LoVo (cell line): ENCODE measurements around the gene SUN5.

Source experiments
- DNase-seq: peaks from one replicate; pipeline ENCODE4 v3.0.0-alpha.2; 2016; ENCODE audit warnings: low spot score

SUN5 gene

DNA sequence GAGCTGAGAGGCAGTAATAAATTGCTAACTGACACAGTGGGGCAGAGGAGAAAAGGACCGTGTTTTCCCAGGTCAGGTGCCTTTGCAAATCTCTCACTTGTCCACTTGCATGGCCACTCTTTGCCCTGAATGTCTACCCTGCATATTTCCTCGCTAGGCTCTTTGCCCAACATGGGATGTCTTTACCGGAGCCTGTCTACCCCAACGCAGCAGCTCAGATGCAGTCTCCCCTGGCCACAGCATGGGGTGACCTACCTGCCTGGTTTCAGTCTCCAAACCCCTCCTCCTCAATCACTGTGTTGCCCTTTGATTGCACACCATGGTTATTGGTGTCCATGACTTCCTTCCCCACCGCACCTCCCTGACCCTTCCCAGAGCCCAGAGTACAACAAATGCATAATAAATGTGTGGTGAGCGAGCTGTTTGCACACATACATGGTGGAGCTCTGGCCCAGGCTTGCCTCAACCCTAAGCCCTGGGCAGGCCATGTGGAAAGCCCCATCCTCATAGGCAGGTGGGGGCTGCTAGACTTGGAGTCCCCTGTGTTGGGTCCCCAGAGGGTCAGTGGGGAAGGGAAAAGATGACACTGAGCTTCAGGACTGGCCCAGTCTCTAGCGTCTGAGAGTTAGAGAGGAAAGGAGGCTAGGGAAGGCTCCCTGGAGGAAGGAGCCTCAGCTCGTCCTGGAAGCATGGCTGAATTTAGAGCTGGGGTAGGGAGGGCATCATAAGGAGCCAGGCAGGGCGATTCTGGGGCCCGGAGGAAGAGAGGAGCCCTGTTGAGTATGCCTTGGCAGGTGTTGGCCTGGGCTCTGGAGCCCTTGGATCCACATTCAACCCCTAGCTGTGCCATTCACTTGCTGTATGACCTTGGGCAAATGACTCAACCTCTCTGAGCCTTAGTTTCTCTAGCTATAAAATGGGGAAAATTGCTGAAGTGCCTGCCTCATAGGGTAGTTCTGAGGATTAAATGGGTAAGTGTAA, 22.8 kb upstream of the SUN5 start:
- DNase-seq: no peak

DNA sequence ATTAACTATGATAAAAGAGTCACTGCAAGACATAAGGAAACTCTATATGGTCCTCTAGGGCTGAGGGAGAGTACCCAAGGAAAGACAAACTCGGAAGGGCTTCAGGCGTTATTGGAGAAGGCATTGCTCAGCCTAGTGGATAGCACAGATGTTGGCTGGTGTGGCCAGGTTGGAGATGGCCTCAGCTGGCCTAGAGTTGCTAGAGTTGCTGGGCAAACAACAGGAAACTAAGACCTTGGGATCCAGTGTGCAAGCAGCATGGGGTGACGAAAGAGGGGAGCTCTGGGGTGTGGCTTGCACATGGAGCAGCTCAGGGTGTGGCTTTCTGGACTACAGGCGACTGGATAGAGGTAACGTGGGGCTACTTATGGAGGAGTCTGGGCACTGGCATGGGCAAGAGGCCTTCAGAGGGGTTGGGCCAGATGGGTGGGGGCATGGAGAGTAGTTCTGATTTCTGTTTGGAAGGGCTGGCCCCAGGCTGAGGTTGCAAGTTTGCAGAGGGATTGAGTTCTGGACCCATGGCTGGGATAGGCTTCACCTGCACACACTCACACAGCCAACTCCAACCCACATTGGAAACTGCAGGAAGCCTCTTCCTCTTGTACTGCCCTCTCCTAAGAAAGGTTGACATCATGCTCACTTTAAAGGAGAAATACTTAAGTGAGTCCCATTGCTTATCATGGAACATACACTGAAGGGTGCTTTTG, 22.0 kb upstream of the SUN5 start:
- DNase-seq: no peak

DNA sequence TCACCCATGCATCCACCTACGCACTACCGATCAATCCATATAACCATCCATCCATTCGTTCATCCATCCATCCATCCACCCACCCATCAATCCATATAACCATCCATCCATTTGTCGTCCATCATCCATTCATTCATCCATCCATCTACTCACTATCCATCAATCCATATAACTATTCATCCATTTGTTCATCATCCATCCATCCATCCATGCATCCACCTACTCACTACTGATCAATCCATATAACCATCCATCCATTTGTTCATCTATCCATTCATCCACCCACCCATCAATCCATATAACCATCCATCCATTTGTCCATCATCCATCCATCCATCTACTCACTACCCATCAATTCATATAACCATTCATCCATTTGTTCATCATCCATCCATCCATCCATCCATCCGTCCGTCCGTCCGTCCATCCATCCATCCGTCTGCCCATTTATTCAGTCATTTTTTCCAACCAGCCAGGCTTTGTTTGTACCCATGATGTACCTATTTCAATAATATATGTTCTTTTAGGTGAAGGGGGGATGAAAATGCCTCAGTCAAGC, 21.2 kb upstream of the SUN5 start:
- DNase-seq: no peak

DNA sequence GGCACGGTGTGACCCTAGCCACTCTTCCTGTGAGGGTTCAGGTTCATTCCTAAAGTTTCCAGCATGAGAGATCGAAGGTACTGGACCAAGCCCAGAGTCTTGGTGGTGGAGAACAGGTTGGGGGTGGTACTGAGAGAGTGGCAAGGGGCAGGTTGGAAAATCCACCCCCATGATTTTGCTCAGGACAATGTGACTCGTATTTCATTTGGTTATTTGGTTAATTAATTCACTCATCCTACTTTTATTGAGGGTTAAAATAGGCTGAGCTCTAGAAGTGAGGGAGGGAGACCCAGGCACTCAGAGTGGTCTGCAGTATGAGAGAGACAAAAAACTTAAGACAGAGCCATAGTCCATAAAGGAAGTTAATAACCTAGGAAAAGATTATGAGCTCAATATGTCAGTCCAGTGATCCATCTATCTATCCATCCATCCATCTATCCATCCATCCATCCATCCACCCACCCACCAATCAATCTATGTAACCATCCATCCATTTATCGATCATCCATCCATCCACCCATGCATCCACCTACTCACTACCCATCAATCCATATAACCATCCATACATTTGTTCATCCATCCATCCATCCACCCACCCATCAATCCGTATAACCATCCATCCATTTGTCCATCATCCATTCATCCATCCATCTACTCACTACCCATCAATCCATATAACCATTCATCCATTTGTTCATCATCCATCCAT, 20.5 kb upstream of the SUN5 start:
- DNase-seq: no peak

DNA sequence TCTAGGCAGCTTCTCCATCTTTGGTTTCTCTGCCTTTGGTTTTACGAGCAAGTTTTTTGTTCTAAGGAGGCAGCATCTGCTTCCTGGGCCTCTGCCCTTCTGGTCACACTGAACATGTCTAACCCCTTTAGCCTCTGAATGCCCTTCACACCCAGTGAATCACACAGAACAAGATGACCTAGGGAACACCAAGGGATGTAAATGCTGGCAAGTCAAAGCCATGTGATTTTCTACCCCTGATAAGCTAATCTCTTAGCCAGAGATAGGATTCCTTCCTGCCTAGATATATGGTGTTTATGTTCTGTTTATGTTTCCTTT, 20.0 kb upstream of the SUN5 start:
- no peak for DNase-seq

DNA sequence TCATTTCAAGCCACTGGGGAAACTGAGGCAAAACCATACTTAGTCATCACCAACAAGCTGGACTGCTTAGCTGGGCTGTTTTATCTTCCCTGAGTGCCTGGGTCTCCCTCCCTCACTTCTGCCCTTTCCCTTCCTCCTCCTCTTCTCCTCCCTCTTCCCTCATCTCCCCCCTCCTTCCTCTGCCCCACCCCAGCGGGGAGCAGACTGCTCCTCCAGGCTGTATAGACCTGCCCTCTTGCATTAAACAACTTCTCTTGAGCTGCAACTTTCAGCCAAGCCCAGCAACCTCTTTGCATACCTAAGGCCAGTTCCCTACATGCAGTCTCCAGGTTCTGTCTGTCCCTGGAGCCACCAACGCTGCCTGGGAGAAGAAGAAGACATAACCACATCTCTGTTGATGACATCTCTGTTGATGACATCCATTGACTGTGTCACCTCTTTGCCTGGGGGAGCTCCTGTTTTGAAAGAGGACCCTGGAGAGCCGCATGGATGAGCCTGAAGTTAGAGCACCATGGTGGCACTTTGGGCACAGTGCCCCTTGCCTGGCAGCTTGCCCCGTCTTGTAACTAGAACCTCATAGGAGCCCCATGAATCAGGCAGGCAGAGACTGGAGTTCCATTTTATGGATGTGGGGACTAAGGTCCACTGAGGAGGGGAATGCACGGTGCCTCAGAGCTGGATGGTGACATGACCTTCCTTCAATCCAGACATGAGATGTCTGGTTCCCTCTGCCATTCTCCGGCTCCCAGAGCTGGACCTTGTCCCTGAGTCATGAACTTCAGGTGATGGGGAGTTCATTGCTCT, 19.4 kb upstream of the SUN5 start:
- no peak for DNase-seq

DNA sequence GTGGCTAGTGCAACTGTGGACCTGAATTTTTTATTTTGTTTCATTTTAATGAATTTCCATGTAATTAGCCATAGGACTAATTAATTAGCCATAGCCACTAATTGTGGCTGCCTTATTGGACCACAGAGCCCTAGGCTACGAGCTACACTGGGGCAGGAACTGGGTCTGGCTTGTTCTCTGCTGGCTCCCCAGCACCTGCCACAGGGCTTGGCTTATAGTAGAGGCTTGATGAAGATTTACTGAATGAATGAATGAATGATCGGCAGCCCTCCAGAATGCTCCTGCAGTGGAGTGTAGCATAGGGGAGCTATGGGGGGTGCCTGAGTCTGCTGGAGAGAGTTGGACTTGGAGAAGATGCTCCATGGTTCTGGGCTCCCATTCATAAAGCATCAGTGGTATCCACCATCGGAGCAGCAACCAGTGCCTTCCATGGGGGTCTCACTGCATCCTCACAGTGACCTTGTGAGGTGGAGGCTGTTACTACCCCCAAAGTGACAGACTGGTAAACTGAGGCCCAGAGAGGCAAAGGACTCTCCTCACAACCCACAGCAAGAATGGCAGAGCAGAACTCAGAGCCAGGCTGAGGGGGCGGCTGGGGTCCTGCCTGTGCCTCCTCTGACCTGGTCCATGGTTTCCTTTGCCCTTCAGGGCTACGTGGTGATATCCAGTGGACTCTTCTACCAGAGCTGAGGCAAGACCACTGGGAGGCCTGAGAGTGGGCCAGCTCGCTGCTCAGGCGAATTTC, 18.6 kb upstream of the SUN5 start:
- no peak for DNase-seq

DNA sequence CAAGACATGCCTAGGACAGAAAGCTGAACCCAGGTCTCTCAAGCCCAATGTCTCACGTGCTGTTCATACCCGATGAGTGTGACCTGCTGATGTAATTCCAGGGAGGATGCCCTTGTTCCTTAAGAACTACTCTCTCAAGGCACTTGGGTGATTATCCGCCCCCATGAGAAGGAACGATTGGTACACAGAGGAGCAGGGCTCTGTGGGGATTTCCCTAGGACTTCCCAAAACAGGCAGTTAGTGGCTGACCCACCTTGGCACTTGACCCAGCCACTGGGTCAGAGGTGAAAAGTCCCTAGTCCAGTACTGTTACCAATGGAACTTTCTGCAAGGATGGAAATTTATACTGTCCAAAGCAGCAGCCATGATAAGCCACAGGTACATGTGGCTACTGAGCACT, 18.1 kb upstream of the SUN5 start:
- no peak for DNase-seq

DNA sequence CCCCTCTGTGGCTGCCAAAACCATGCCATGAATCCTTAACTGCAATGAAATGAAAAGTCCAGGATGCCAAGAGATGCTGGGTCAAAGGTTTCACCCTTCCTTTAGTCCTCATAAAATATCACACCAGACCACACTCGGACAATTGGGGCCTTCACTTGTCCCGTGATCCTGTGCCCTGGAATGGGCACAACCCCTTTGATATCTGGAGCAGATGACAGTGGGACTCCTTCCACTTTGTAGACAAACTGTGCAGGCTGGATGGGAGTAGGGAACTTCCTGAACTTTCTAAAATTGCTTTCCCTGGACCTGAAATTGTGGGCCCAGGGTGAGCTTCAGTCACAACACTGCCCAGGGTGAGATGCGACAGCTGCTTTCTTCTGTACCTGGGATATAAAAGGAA, 17.6 kb upstream of the SUN5 start:
- DNase-seq: no peak

DNA sequence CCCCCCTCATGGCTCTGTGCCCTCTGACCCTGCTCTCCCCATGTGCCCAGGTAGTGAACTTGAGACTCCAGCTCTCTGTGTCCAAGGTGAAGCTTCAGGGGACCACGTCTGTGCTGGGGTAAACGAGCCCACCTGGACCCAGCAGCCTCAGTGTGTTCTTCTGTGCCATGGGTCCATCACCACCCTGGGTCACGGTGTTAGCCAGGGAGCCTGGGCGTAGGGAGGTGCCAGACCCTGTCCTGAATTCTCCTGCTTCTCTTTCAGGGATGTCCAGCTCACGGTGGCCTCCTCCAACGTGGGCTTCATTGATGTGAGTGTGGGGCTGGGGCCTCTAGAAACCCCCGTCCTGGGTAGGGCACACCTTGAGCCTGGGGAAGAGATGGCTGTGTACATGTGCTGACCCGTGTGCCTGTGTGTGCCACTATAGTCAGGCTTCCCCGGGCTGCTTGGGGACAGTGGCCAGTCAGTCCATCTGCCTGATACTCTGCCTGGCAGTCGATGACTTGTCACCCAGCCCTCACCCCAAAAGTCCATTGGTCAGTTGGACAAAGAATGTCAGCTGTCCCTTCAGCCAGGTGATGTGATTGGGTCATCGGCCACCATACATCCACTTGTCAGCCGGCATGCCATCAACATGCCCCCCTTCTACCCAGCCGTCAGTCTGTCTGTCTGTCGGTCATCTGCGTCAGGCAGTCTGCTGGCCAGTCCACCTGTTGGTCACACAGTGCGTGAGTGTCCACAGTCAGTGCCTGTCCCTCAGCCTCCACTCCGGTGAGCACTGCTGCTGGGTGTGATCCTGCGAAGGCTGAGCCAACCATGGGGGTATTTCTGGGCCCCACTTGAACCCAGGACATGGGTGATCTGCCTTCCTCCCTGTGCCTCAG, 16.3 kb upstream of the SUN5 start:
- DNase-seq: no peak

DNA sequence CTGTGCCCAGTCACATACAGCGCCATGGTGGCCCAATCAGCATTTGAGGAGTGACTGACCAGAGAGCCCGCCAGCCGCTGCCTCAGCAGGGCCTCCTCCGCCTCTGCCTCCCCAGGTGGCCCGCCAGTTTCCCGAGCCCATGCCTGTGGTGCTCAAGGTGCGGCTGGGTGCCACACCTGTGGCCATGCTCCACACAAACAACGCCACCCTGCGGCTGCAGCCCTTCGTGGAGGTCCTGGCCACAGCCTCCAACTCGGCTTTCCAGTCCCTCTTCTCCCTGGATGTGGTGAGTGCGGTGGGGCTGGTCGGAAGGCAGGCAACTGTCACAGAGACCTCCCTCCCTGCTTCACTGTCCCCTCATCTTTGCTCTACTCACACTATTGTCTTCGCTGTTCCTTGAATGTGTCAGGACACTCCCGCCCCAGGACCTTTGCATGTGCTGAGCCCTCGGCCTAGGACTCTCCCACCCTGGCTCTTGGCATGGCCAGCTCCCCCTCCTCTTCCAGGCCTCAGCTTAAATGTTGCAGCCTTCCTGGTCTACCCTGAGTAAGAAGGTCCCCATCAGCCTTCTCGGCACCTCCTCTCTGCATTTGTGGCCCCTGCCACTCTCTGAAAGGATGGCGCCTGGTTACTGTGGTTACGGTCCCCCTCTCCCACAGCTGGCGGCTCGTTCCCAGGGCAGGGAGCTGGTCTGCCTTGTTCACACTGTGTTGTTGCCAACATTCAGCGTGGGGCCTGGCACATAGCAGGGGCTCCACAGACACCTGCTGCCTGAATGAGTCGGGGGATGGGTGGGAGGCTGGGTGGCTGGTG, 15.4 kb upstream of the SUN5 start:
- DNase-seq: no peak

DNA sequence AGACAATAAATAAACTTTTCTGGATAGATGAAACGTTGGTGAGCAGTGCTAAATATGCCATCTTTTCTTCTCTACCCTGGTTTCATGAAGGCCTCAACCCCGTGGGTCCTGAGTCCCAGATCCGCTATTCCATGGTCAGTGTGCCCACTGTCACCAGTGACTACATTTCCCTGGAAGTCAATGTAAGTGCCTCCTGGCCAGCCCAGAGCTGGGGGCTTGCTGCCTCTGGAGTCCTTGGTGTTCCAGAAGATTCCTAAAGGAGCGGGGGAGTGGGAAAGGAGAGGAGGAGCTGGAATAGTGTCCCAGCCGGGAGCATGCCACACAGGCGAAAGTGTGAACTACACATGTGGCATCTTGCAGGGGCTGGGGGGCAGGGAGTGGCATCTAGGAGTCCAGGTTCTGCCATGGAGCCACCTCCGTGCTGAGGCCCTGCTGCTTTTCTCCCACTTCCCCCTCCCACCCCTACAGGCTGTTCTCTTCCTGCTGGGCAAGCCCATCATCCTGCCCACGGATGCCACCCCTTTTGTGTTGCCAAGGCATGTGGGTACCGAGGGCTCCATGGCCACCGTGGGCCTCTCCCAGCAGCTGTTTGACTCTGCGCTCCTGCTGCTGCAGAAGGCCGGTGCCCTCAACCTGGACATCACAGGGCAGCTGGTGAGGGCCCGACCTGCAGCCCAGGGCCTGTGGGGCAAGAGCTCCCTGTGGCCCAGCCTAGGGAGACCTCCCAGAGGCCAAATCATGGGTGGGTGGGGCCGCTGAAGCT, 14.1 kb upstream of the SUN5 start:
- DNase-seq: no peak

DNA sequence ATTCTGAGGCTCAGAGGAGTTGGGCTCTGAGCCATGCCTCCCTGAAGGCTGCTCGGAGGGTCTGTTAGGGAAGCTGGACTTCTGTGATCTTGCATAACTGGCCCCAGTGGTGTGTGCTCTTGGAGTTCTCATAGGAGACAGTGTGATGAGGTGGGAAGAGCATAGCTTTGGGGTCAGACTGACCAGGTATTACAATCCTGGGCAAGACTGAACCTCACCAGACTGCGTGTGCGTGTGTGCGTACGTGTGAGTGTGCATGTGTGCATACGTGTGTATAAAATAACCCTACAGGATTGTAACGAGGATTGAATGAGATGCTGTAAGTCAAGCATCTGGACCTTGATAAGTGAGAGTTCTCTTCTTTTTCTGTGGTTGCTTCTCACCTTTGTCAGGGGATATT, 13.3 kb upstream of the SUN5 start:
- no peak for DNase-seq

DNA sequence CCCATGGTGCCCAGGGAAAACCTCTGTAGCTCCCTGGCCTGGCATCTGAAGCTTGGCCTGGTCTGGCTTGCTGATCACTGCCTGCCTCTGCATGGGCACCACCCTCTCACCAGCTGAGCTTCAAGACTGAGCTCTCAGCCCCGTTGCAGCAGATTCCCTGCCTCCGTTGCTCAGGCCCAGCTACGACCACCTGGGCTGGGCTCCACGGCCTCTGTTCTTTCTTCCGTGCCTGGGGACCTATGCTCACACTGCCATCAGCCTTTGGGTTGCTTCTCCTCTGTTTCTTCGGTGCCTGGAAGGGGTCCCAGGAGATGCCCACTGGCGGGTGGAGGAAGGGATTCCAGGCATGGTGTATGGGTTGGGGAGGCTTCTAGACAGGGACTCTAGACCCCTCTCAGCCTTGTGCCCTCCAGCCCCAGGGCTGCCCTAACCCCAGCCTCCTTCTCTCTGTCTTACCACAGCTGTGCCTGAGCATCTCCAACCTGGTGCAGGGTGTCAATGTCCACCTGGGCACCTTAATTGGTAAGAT, 12.4 kb upstream of the SUN5 start:
- no peak for DNase-seq

DNA sequence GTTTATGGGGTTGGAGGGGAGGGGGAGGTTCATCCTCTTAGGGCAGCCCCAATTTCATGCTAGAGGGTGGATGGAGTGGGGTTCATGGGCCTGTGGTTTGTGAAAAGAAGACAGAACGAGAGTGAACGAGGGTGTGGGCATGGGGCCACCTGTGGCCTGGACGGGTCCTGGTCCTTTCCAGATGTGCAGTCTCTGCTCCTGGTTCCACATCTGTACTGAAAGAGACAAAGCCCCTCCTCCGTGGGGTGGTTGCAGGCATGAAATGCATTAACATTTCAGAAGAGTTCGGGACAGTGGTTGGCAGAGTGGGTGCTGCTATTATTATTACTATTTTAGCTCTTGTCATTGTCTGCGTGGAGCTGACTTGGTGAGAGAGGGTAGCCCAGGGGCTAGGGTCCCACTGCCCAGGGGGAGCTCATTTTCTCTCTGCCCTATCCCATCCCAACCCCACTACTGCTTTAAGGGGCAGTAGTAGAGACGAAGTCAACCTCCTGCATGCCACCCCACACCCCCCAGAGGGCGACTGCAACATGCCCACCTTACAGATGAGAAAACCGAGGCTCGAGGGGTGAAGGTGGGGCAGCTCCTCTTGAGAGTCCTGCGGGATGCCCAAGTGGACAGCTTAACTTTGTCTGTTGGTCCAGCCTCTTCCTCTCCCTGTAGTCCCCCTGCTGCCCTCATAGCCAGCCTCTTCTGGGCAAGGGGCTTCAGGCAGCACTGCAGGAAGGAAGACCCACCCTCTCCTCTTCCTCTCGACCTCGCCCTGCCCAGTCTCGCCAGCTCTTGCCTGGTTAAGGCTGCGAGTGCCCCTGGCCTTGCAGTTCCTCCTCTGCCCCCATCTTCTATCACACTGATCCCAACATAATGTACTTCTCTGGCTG, 11.7 kb upstream of the SUN5 start:
- no peak for DNase-seq

DNA sequence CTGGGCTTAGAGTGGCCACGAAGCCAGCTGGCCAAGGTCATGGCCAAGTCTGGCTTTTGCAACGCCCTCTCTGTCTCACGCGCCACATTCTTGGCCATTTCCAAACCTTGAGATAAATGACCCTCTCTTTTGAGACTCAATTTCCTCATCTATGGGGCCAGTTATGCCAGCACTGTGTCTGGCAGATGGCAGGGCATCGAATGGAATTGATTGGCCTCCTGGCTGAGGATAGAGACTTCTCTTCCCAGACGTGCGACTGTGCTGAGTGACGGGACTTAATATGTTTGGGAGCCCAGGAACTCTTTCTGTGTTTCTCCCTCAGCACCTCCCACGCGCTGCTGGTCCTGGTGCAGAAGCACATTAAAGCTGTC, 10.9 kb upstream of the SUN5 start:
- no peak for DNase-seq
